IPS-18c (cell line): Measurements from ENCODE around the gene AHCTF1.

Source experiments
- H3K4me3 ChIP-seq: 2 replicates; pipeline ENCODE4 v1.7.0; 2013; ENCODE audit warnings: low read depth, mild to moderate bottlenecking, low read length, moderate library complexity; ENCODE audit not compliant: insufficient read depth
- H3K9me3 ChIP-seq: one replicate; pipeline ENCODE4 v1.6.1; 2013; ENCODE audit warnings: mild to moderate bottlenecking, low read length, moderate library complexity; ENCODE audit not compliant: control insufficient read depth, insufficient read depth

Gene AHCTF1, protein sequence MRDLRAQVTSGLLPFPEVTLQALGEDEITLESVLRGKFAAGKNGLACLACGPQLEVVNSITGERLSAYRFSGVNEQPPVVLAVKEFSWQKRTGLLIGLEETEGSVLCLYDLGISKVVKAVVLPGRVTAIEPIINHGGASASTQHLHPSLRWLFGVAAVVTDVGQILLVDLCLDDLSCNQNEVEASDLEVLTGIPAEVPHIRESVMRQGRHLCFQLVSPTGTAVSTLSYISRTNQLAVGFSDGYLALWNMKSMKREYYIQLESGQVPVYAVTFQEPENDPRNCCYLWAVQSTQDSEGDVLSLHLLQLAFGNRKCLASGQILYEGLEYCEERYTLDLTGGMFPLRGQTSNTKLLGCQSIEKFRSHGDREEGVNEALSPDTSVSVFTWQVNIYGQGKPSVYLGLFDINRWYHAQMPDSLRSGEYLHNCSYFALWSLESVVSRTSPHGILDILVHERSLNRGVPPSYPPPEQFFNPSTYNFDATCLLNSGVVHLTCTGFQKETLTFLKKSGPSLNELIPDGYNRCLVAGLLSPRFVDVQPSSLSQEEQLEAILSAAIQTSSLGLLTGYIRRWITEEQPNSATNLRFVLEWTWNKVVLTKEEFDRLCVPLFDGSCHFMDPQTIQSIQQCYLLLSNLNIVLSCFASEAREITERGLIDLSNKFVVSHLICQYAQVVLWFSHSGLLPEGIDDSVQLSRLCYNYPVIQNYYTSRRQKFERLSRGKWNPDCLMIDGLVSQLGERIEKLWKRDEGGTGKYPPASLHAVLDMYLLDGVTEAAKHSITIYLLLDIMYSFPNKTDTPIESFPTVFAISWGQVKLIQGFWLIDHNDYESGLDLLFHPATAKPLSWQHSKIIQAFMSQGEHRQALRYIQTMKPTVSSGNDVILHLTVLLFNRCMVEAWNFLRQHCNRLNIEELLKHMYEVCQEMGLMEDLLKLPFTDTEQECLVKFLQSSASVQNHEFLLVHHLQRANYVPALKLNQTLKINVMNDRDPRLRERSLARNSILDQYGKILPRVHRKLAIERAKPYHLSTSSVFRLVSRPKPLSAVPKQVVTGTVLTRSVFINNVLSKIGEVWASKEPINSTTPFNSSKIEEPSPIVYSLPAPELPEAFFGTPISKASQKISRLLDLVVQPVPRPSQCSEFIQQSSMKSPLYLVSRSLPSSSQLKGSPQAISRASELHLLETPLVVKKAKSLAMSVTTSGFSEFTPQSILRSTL (N-terminal part only)

DNA sequence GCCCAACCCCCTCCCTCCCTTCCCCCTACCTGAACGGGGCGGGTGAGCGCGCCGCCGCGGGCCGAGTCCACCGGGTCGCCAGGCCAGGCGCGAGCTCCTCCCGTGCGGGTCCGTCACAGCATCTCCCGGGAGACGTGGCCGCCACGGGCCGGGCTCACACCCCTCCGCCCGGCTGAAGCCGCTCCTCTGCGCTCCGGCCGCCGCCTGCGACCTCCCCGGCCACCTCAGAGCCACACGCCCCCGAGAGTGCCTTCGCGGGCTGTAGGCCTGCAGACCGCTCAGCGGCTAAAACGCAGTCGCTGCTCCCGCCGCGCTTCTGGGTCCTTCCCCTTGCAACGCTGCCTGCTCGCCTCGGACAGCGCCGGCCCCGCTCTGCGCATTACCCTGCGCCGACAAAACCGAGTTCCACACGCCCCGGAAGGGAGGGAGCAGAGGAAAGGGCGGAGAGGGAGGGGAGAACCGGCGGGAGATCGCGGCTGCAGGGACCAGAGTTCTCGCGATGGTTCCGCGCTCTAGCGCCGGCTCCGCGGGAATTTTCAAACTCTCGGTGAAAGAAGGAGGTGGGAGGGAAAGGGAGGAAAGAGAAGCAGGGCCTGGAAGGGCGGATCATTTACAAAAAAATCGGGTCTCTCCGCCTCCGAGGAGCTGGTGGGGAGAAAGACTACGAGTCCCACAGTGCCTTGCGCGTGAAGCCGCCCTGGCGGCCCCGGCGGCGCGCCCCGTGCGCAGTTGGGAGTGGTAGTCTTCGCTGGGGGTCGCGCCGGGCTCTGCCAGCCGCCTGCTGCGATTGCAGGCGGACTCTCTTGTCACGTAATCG is at the start of gene AHCTF1:
AHCTF1 (minus strand) TSS at position 400 of the 817 bp plus-strand sequence. CDS start 13,578 bp downstream, outside the sequence.
- H3K4me3 ChIP-seq = peak within 1 kb of the TSS; percentile 91
- H3K9me3 ChIP-seq = no peaks in the 10 kb centered on the region

DNA sequence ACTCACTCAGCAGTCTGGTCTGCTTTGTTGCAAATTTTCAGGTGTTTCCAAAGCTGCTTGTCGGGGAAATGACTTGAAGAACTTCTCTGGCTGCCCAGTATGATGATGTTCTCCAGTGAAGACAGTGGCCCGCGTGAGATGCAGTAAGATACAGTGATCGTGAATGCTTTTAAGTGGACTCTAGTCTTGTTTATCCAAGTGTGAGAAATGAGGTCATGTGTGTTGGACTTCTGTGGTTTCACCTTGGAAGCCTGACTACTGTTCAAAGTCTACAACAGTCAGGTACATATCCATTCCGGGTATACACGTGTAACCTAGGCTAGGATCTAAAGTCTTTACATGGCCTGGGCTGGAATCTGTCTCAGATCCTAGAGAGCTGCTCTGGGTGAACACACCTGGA is 47.0 kb upstream of the AHCTF1 start:
- H3K9me3 ChIP-seq = peaks cover 11% of the 10 kb centered on the region
- H3K4me3 ChIP-seq = no peak overlapping the region

DNA sequence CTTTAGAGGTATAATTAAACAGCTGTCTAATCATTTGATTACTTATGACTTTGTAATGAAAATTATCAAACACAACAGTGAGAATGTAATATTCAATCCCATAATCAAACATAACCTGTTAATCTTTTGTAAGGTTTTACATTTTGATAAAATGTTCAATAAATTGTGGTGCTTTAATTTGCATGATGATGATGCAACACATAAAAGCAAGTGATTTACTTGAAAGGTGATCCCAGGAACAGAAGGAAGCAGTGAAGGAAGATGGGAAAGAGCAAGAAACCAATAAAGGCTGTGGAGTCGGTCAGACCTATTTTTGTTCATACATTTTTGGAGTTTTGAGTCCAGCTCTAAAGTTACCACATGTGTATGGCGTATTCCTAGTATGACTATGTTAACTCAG is 46.5 kb upstream of the AHCTF1 start:
- Histone ChIP-seq H3K9me3 (peaks cover 6% of the 10 kb centered on the region), H3K4me3 (no peak overlapping the region)

DNA sequence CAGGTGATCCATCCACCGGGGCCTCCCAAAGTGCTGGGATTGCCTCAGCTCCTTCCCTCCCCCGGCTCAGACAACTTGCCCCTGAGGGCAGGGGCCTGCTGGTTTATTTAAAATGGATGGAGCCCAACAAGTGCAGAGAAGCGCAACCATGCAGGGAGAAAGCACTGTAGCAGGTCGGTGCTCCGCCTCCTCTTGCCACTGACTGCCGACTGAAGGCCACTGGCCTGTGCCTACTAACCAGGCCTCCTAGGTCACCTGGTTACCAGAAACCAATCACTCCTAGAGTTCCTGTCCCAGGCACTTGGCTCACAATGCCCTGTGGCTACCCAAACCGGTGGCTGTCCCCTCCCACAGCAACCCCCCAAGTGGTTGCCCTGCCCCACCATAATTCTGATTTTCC is 40.2 kb upstream of the AHCTF1 start:
- Histone ChIP-seq H3K4me3 (no peak overlapping the region), H3K9me3 (peaks cover 7% of the 10 kb centered on the region)

DNA sequence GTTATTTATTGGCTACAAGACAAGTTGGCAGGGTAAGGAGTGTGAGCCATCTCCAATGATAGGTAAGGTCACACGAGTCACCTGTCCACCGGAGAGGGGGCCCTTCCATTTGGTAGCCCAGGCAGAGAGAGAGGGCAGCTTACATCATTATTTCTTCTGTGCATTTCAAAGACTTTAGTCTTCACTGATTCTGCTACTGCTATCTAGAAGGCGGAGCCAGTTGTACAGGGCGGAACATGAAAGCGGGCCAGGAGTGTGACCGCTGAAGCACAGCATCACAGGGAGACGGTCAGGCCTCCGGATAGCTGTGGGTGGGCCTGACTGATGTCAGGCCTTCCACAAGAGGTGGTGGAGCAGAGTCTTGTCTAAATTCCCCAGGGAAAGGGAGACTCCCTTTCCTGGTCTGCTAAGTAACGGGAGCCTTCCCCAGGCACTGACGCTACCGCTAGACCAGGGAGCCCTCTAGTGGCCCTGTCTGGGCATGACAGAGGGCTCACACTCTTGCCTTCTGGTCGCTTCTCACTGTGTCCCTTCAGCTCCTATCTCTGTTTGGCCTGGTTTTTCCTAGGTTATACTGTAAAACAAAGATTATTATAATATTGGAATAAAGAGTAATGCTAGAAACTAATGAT is 39.5 kb upstream of the AHCTF1 start:
- no peak overlapping the region for H3K4me3 ChIP-seq

DNA sequence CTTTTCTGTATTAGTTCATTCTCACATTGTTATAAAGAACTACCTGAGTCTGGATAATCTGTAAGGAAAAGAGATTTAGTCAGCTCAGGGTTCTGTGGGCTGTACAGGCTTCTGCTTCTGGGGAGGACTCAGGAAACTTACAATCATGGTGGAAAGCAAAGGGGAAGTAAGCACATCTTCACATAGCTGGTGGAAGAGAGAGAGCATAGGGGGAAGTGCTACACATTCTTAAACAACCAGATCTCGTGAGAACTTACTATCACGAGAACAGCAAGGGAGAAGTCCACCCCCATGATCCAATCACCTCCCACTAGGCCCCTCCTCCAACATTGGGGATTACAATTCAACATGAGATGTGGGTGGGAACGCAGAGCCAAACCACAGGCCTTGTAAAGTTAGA is 37.9 kb upstream of the AHCTF1 start:
- H3K4me3 ChIP-seq = no peak overlapping the region

More for the DNA sequence above, 39.5 kb upstream of the AHCTF1 start:
- H3K9me3 ChIP-seq = peaks cover 7% of the 10 kb centered on the region

DNA sequence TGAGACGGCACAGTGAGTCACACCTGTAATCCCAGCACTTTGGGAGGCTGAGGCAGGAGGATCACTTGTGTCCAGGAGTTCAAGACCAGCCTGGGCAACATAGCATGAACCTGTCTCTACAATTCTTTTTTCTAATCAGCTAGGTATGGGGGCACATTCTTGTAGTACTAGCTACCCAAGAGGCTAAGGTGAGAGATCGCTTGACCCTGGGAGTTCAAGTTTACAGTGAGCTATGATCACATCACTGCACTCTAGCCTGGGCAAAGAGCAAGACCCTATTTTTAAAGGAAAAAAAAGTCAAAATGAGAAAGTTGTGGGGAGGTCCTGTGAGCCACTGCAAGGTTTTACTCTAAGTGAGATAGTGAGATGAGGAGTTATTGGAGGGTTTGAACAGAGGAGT is 34.8 kb upstream of the AHCTF1 start:
- peaks cover 5% of the 10 kb centered on the region for H3K9me3 ChIP-seq
- H3K4me3 ChIP-seq = no peak overlapping the region

More for the DNA sequence above, 37.9 kb upstream of the AHCTF1 start:
- peaks cover 7% of the 10 kb centered on the region for H3K9me3 ChIP-seq

DNA sequence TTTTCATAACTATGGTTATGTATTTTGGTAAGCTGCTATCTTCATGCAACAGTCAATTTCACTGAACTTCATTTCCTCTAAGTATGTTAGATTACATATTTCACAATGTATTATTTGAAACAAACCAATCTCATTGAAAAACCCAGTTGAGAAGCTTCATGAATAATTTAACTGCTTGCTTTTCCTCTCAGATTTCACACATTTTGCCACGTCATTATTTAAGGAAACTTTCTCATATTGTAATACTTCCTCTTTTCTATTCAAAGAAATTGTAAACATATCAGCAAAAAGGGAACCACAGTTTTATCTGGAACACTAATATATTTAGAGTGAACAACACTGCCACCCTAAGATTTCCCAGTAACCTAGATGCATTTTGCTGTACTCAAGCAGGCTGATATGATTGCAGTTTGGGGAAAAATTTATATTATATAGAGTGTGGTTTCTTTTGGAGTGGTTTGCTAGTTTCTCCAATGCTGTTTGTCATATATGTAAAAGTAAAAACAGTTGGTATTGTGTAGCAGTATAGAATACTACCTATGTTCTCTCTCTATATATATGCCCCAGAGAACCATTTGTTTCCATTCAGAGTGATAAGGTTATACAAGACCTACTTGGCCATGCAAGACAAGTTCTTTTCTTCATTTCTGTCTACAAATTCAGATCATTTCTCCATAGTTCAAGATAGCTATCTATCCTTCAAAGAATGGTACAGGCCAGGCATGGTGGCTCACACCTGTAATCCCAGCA is 28.4 kb upstream of the AHCTF1 start:
- Histone ChIP-seq H3K4me3 (no peak overlapping the region), H3K9me3 (no peaks in the 10 kb centered on the region)

DNA sequence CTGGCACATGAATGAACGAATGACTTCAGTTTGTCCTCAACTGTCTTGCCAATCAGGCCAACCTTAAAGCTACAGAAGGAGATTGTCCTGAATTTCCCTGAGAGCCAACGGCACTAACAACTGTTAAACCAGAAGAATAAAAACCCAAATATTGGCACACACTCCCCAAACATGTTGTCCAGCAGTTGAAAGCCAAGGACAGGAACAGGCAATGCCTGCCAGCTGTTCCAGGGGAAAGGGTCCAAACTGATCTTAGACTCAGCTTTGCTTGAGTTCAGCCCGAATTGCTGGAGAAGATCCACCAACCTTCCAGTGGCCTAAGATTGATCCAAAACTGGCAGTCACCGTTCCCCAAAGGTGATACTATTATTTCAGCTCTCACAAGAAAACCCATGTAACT is 22.4 kb upstream of the AHCTF1 start:
- H3K9me3 ChIP-seq = no peaks in the 10 kb centered on the region
- H3K4me3 ChIP-seq = no peak overlapping the region

DNA sequence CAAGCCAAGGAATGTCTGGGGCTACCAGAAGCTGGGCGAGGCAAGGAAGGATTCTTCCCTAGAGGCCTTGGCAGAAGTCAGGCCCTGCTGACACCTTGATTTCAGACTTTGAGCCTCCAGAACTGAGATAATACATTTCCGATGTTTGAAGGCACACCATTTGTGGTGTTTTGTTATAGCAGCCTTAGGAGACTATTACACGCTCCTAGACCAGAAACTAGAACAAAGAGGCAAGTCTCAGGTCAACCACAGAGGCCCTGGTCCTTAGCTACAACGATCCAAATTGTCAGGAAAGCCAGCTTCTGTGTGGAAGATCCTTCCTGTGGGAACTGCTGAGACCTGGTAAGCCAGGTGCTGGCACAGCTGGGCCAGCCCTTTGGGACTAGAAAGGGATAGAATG is 19.7 kb upstream of the AHCTF1 start:
- no peak overlapping the region for H3K4me3 ChIP-seq
- no peaks in the 10 kb centered on the region for H3K9me3 ChIP-seq

DNA sequence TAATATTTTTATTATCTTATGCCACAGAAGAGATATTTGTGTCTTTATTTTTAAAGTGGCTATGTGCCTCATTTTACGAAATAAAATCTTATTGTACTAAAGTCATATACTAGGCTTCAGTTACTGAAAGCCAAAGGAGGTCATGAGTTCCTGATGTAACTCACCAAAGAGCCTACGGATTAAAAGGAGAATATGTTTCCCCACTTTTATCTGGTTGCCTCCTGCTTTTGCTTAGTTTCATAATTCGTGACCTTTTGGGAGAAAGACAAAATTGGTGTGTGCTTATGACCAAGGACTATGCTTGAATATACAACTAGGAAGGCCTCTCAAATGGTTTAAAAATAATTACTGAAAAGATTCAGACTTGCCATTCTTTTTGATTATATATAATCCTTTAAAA is 18.2 kb upstream of the AHCTF1 start:
- no peak overlapping the region for H3K4me3 ChIP-seq
- H3K9me3 ChIP-seq = no peaks in the 10 kb centered on the region

DNA sequence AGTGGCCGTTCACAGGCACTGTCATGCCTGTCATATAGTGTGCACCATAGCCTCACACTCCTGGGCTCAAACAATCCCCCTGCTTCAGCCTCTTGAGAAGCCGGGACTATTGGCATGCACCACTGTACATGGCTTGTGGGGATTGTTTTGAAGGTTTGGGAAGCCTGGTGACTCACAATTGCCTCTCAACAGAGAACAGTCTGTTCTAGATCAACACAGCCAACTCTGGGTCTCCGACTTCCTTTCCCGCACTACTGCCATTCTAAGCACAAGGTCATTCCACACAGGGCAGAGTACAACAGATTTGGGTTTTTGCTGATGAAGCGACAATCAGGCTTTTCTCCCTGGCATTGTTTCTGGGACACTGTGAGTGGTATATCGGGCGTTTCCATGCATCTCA is 15.5 kb upstream of the AHCTF1 start:
- H3K9me3 ChIP-seq = no peaks in the 10 kb centered on the region

DNA sequence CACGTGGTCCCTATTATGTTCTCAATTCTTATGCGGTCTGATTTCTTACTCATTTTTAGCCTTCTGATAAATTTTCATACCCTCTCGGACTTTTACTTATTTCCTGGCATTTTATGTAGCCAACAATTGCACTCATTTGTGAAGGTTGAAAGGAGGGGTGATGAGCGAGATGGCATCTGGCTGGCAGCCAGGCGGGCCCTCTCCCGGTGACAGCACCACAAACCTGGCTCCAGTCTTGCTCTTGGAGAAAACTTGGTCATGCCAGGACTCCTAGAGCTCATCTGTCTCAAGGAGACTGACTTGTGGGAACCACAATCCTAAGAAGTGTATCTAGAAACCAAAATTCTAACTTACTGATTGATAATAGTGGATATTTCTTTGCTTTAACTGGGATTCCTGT is 14.6 kb upstream of the AHCTF1 start:
- H3K4me3 ChIP-seq = no peak overlapping the region
- no peaks in the 10 kb centered on the region for H3K9me3 ChIP-seq

More for the DNA sequence above, 15.5 kb upstream of the AHCTF1 start:
- no peak overlapping the region for H3K4me3 ChIP-seq

DNA sequence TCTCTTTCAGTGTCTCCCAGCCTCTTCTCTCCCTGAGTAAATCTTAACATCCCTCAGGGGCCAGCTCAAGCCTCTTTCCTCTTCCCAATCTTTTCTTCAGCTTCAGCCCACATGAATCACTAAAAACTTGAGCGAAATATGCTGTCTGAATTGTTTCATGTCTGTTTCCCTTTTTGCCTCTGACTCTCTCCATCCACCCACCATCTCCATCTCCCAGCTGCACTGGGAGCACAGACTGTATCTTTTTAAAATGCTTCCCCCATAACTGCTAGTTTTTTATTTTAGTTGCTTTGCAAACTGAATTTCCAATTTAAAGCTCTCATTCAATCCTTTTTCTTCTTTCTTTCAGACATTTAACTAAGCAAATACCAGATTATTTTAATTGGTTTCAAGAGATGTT is 3.0 kb upstream of the AHCTF1 start:
- Histone ChIP-seq H3K9me3 (no peaks in the 10 kb centered on the region), H3K4me3 (no peak overlapping the region)

DNA sequence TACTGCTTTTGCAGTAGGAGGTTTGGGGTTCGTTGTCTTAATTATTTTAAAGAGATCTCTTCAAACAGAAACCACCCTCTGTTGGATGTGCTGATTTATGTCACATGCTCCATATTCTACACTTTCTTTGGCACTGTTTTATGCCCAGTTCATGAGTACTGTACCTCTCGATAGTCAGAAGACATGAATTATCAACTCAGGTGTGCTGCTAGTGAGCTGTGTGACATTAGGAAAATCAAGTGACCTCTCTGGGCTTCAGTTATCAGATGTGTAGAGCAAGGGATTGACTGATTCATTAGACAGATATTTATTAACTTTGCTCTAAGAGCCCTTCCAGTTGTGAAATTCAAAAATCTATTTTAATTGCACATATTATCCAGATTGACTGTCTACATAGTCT is 2.1 kb upstream of the AHCTF1 start:
- Histone ChIP-seq H3K9me3 (no peaks in the 10 kb centered on the region), H3K4me3 (no peak overlapping the region)

DNA sequence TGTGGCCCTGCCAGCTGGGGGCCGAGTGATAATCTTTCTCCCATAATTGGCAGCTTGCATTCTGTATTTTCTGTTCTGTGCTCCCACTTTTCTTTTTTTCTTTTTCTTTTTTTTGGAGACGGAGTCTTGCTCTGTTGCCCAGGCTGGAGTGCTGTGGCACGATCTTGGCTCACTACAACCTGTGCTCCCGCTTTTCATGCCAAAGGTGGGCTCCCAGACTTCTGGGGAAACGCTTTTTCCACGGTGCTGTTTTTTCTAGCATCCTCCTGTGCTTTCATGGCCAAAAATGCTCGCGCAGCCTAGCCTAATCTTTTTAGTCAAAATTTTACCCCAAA is 585 bp upstream of the AHCTF1 start:
- H3K4me3 ChIP-seq = peak overlapping the region; percentile 91
- no peaks in the 10 kb centered on the region for H3K9me3 ChIP-seq
